ENCODE data around the gene SIRT6. TPM values are rescaled to one million over a fixed set of nuclear protein-coding genes. Genes with fewer than 3 reads are reported as not detected.
"Not testable (repeated sequence)": the region's sequence is repeated elsewhere in the genome, so short reads cannot be mapped to it uniquely, and the experiment has no call there.

Gene SIRT6
- total RNA-seq, 1 donor from 2014 or later: 11.8 TPM

DNA sequence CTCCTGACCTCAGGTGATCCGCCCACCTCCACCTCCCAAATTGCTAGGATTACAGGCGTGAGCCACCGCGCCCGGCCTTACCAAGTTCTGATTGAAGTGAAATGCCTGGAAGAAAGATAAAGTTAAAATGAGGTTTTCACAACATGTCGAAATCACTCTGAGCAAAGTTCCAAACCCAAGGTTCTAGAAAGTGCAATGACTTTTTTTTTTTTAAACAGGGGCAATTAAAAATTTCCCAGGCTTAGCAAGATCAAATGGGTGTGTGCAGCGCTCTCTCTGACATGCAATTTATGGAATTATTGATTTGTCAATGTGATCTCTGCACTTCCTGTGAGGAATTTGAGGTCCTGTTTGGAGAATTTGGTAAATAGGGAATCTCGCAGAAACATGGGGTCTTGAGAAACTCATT is 45.7 kb downstream of the SIRT6 start:
- DNase-seq (ENCODE audit: low read depth) (no peak), FAIRE-seq (no peak)
- Histone ChIP-seq H3K4me3 (ENCODE audit: low read depth, low read length) (no peak overlapping the region), H3K36me3 (ENCODE audit: control insufficient read depth, insufficient read depth, low read length) (no peaks in the 10 kb centered on the region), H3K27me3 (ENCODE audit: control insufficient read depth, insufficient read depth, low read length) (no peaks in the 10 kb centered on the region)
- TF ChIP-seq CTCF (IDR thresholded peaks at IDR 0.05; ENCODE audit: insufficient read depth, low read length, severe bottlenecking): no peak

DNA sequence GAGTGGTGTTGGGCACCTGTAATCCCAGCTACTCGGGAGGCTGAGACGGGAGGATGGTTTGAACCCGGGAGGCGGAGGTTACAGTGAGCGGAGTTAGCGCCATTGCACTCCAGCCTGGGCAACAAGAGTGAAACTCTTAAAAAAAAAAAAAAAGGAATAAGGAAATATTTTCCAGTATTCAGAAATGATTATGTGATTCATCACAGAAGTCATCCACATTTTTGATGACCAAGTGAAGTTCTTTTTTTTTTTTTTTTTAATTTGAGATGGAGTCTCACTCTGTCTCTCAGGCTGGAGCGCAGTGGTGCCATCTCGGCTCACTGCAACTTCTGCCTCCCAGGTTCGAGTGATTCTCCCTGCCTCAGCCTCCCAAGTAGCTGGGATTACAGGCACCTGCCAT is 47.0 kb downstream of the SIRT6 start:
- H3K27me3 ChIP-seq (ENCODE audit: control insufficient read depth, insufficient read depth, low read length); H3K36me3 ChIP-seq (ENCODE audit: control insufficient read depth, insufficient read depth, low read length); FAIRE-seq; H3K4me3 ChIP-seq (ENCODE audit: low read depth, low read length): not testable (repeated sequence)
- DNase-seq (ENCODE audit: low read depth): peak; percentile 18

DNA sequence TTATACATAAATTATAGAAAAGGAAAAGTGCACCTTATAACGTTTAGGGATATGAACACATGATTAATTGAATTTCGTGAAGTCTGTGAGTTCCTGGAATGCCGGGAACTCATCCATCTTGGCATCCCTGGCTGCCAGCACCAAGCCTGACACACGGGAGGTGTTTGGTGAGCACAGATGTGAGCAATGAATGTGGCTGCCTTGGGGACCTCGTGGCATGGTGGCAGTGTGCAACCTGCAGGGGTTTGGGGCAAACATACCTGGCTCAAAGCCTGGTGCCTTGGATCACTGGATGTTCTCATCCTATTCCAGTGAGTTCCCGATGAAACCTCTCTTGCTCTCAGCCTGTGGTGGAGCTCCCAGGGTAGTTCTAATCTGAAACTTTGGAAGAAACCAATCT is 48.0 kb downstream of the SIRT6 start:
- FAIRE-seq: no peak
- Histone ChIP-seq H3K36me3 (ENCODE audit: control insufficient read depth, insufficient read depth, low read length) (no peaks in the 10 kb centered on the region), H3K4me3 (ENCODE audit: low read depth, low read length) (no peak overlapping the region), H3K27me3 (ENCODE audit: control insufficient read depth, insufficient read depth, low read length) (no peaks in the 10 kb centered on the region)
- DNase-seq (ENCODE audit: low read depth): no peak
- no peak for TF ChIP-seq CTCF (IDR thresholded peaks at IDR 0.05; ENCODE audit: insufficient read depth, low read length, severe bottlenecking)

DNA sequence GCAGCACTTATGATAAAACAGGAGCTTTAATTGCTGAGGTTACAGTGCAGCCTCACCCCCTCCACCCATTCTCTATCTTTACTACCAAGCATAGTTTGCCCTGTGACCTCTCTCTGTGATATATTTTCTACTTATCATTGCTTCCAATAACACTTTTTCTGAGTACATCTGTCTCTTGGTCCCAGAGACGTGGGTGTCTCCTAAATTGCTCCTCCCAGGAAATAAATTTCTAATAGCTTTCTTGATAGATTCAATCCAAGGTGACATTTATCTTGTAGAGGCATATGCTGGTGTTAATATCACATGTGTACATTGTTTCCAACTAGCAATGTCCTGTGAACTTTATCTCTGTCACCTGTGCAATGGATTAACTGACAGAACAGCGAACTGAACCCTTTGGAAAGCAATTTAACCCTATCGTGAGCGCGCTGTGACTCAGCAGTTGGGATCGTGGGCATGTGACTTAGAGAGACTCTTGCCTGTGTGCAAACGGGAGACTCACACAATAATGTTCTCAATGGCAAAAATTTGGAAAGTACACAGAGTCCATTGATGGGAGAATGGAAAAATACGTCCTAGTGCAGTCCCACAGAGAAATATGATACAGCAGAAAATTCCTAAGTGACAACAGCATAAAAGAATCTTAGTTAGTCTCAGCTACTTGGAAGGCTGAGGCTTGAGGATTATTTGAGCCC is 51.5 kb downstream of the SIRT6 start:
- DNase-seq (ENCODE audit: low read depth) (peak; percentile 69), FAIRE-seq (no peak)
- no peak for TF ChIP-seq CTCF (IDR thresholded peaks at IDR 0.05; ENCODE audit: insufficient read depth, low read length, severe bottlenecking)

DNA sequence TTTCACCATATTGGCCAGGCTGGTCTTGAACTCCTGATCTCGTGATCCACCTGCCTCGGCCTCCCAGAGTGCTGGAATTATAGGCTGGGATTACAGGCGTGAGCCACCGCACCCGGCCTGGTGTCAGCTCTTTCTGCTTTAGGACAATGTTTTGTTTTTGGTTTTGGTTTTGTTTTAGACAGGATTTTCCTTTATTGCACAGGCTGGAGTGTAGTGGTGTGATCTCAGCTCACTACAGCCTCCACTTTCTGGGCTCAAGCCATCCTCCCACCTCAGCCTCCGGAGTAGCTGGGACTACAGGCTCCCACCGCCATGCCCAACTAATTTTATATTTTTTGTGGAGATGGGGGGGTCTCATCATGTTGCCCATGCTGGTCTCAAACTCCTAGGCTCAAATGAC is 53.3 kb downstream of the SIRT6 start:
- not testable (repeated sequence) for H3K4me3 ChIP-seq (ENCODE audit: low read depth, low read length); H3K27me3 ChIP-seq (ENCODE audit: control insufficient read depth, insufficient read depth, low read length); DNase-seq (ENCODE audit: low read depth); H3K36me3 ChIP-seq (ENCODE audit: control insufficient read depth, insufficient read depth, low read length); FAIRE-seq

More for the DNA sequence above, 51.5 kb downstream of the SIRT6 start:
- no peaks in the 10 kb centered on the region for H3K27me3 ChIP-seq (ENCODE audit: control insufficient read depth, insufficient read depth, low read length)
- H3K36me3 ChIP-seq (ENCODE audit: control insufficient read depth, insufficient read depth, low read length): no peaks in the 10 kb centered on the region
- no peak overlapping the region for H3K4me3 ChIP-seq (ENCODE audit: low read depth, low read length)

DNA sequence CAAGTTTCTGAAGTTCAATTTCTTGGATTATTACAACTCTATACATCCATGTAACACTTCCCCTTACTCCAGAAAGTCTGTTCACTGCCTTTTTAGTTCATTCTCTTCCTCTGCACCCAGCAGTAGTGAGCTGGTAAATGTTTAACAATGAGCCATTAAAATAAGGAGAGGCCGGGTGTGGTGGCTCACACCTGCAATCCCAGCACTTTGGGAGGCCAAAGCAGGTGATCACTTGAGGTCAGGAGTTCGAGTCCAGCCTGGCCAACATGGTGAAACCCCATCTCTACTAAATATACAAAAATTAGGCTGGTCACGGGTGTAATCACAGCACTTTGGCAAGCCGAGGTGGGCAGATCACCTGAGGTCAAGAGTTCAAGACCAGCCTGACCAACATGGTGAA is 55.0 kb downstream of the SIRT6 start:
- DNase-seq (ENCODE audit: low read depth); H3K27me3 ChIP-seq (ENCODE audit: control insufficient read depth, insufficient read depth, low read length); H3K4me3 ChIP-seq (ENCODE audit: low read depth, low read length); H3K36me3 ChIP-seq (ENCODE audit: control insufficient read depth, insufficient read depth, low read length); FAIRE-seq: not testable (repeated sequence)

DNA sequence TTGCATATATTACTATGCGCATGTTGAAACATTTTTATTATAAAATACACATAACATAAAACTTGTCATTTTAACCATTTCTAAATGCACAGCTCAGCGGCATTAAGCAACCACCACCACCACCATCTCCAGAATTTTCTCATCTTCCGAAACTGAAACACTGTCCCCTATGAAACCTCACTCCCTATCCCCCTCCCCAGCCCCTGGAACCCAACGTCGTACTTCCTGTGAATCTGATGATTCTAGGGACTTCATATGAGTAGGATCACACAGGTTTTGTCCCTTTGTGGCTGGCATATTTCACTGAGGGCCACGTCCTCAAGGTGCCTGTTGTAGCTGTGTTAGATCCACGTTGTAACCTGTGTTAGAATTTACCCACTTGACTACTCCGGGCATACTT is 57.7 kb downstream of the SIRT6 start:
- no peak for TF ChIP-seq CTCF (IDR thresholded peaks at IDR 0.05; ENCODE audit: insufficient read depth, low read length, severe bottlenecking)
- no peak for DNase-seq (ENCODE audit: low read depth)
- no peak for FAIRE-seq
- Histone ChIP-seq H3K4me3 (ENCODE audit: low read depth, low read length) (peak overlapping the region; percentile 97), H3K27me3 (ENCODE audit: control insufficient read depth, insufficient read depth, low read length) (no peaks in the 10 kb centered on the region), H3K36me3 (ENCODE audit: control insufficient read depth, insufficient read depth, low read length) (peaks cover 2% of the 10 kb centered on the region)

Other genes starting within 250 kb of the SIRT6 start
- not detected in 2 replicates for gene NMRK2, start 249.5 kb downstream of the SIRT6 start, total RNA-seq
- gene DAPK3, start 211.5 kb downstream of the SIRT6 start, total RNA-seq: 105 and 128 TPM in 2 replicates
- 3,055 and 4,680 TPM in 2 replicates for gene EEF2, start 197.1 kb downstream of the SIRT6 start, total RNA-seq
- gene PIAS4, start 174.8 kb downstream of the SIRT6 start, total RNA-seq: 10.0 and 24.2 TPM in 2 replicates
- 15.3 and 29.2 TPM in 2 replicates for gene ZBTB7A, start 115.7 kb downstream of the SIRT6 start, total RNA-seq
- 116 and 178 TPM in 2 replicates for gene MAP2K2, start 58.4 kb downstream of the SIRT6 start, total RNA-seq
- gene CREB3L3, start 28.9 kb downstream of the SIRT6 start, total RNA-seq: not detected in 2 replicates
- 0.26 TPM in 2 replicates for gene ANKRD24, start 126 bp upstream of the SIRT6 start, total RNA-seq
- gene EBI3, start 47.0 kb upstream of the SIRT6 start, total RNA-seq: not detected in 2 replicates
- gene YJU2, start 64.5 kb upstream of the SIRT6 start, total RNA-seq: 19.0 and 24.3 TPM in 2 replicates
- not detected in 2 replicates for gene SHD, start 96.7 kb upstream of the SIRT6 start, total RNA-seq
- not detected in 2 replicates for gene TMIGD2, start 119.8 kb upstream of the SIRT6 start, total RNA-seq
- gene FSD1, start 122.0 kb upstream of the SIRT6 start, total RNA-seq: 0.13 and 0.26 TPM in 2 replicates
- 83.2 and 132 TPM in 2 replicates for gene STAP2, start 156.3 kb upstream of the SIRT6 start, total RNA-seq
- 3.7 and 6.4 TPM in 2 replicates for gene MPND, start 161.0 kb upstream of the SIRT6 start, total RNA-seq
- gene SH3GL1, start 218.0 kb upstream of the SIRT6 start, total RNA-seq: 23.4 and 55.3 TPM in 2 replicates
- gene CHAF1A, start 220.1 kb upstream of the SIRT6 start, total RNA-seq: 3.7 and 7.9 TPM in 2 replicates

Measured in bronchial epithelial cell (primary cell).